Cardiac fibroblast (primary cell): ENCODE data around the gene PDE4D.

ENCODE experiments used
- DNase-seq, 2 donors: peaks; one replicate each; pipeline versions ENCODE4 v3.0.0 to v3.0.0-alpha.2; 2010; ENCODE audit warnings: low read depth in 2 of 2
- H3K4me3 ChIP-seq, 2 donors: replicated peaks in 1 of 2; 1 replicate in 1 of 2; 2 replicates in 1 of 2; pipeline ENCODE4 v1.5.1; 2011; ENCODE audit warnings: low read depth in 2 of 2, low read length in 2 of 2, mild to moderate bottlenecking in 2 of 2, moderate library complexity in 1 of 2
- CTCF ChIP-seq: IDR thresholded peaks from one replicate; pipeline ENCODE4 v1.5.1; 2011; ENCODE audit warnings: low read depth, mild to moderate bottlenecking, low read length, inconsistent platforms

PDE4D gene

GRCh38 chr5:59178071-59178470 is 715.5 kb downstream of the PDE4D start:
- no peak for DNase-seq
- TF ChIP-seq CTCF = no peak
- no peak overlapping the region for H3K4me3 ChIP-seq

GRCh38 chr5:59177644-59178043 is 715.9 kb downstream of the PDE4D start:
- no peak for DNase-seq
- H3K4me3 ChIP-seq = no peak overlapping the region
- no peak for TF ChIP-seq CTCF

- H3K4me3 ChIP-seq = no peak overlapping the region
- peak; percentile 89 for TF ChIP-seq CTCF
- DNase-seq = peak; percentile 91 to 92
Observed at GRCh38 chr5:59174248-59174844, 719.2 kb downstream of the PDE4D start.

GRCh38 chr5:59173578-59173977 is 719.9 kb downstream of the PDE4D start:
- H3K4me3 ChIP-seq = no peak overlapping the region
- peak; percentile 48 to 59 for DNase-seq
- peak; percentile 33 for TF ChIP-seq CTCF

GRCh38 chr5:59171131-59171530 is 722.4 kb downstream of the PDE4D start:
- DNase-seq = no peak
- no peak for TF ChIP-seq CTCF
- H3K4me3 ChIP-seq = no peak overlapping the region

- no peak overlapping the region for H3K4me3 ChIP-seq
- DNase-seq = no peak
- TF ChIP-seq CTCF = no peak
Observed at GRCh38 chr5:59169768-59170150, 723.8 kb downstream of the PDE4D start.
